NCI-H2081 (cell line): ENCODE data around the gene TNN.

ENCODE experiments used
- DNase-seq, 2 experiments: peaks; one replicate each; lab custom pipeline; 2025; lab: John Stamatoyannopoulos, UW

TNN gene

GRCh38 chr1:175178056-175178455 is 110.4 kb downstream of the TNN start:
- DNase-seq = no peak

- no peak for DNase-seq
Observed at GRCh38 chr1:175178456-175178855, 110.8 kb downstream of the TNN start.

GRCh38 chr1:175179837-175180590 is 112.4 kb downstream of the TNN start:
- DNase-seq = no peak

GRCh38 chr1:175182201-175182746 is 114.6 kb downstream of the TNN start:
- DNase-seq = no peak

GRCh38 chr1:175183586-175183985 is 116.0 kb downstream of the TNN start:
- DNase-seq = no peak

- no peak for DNase-seq
Observed at GRCh38 chr1:175185903-175186302, 118.3 kb downstream of the TNN start.

GRCh38 chr1:175186433-175187160 is 119.0 kb downstream of the TNN start:
- no peak for DNase-seq

- DNase-seq = no peak
Observed at GRCh38 chr1:175188936-175189335, 121.3 kb downstream of the TNN start.

- DNase-seq = no peak
Observed at GRCh38 chr1:175191659-175192058, 124.0 kb downstream of the TNN start.

GRCh38 chr1:175192111-175192629 is 124.5 kb downstream of the TNN start:
- peak; percentile 19 to 38 for DNase-seq

- peak in 1 of 2 experiments; percentile 20 for DNase-seq
Observed at GRCh38 chr1:175192630-175193526, 125.2 kb downstream of the TNN start, which contains the start of gene KIAA0040. TSS of gene KIAA0040 (minus strand) at chr1:175192776. CDS start at chr1:175161013, 31,763 bp downstream.

- no peak for DNase-seq
Observed at GRCh38 chr1:175193527-175193910, 125.9 kb downstream of the TNN start.

- DNase-seq = no peak
Observed at GRCh38 chr1:175195281-175195680, 127.6 kb downstream of the TNN start.

- no peak for DNase-seq
Observed at GRCh38 chr1:175195798-175196197, 128.2 kb downstream of the TNN start.

GRCh38 chr1:175197531-175197930 is 129.9 kb downstream of the TNN start:
- DNase-seq = no peak
